ENCODE measurements around the gene EFCAB12. TPM values are rescaled to one million over a fixed set of nuclear protein-coding genes. Genes with fewer than 3 reads are reported as not detected.

EFCAB12 gene
- total RNA-seq, 1 donor from 2014 or later = 0.14 TPM

- H3K27ac Mint-ChIP-seq (ENCODE audit: unreplicated experiment) = peak overlapping the region; percentile 18
- H3K79me2 ChIP-seq (ENCODE audit: insufficient read depth, low read length) = no peaks in the 10 kb centered on the region
- FAIRE-seq (no peak), DNase-seq (ENCODE audit: low read depth) (no peak)
- H3K4me3 Mint-ChIP-seq (ENCODE audit: unreplicated experiment) = peak overlapping the region; percentile 64
- H3K27me3 Mint-ChIP-seq (ENCODE audit: low read depth, unreplicated experiment) = peaks cover 9% of the 10 kb centered on the region
- H2AFZ ChIP-seq (ENCODE audit: low read depth, low read length) = no peak overlapping the region
- H3K27me3 ChIP-seq (ENCODE audit: insufficient read depth, low read length) = no peaks in the 10 kb centered on the region
- TF ChIP-seq, protein P1, sequence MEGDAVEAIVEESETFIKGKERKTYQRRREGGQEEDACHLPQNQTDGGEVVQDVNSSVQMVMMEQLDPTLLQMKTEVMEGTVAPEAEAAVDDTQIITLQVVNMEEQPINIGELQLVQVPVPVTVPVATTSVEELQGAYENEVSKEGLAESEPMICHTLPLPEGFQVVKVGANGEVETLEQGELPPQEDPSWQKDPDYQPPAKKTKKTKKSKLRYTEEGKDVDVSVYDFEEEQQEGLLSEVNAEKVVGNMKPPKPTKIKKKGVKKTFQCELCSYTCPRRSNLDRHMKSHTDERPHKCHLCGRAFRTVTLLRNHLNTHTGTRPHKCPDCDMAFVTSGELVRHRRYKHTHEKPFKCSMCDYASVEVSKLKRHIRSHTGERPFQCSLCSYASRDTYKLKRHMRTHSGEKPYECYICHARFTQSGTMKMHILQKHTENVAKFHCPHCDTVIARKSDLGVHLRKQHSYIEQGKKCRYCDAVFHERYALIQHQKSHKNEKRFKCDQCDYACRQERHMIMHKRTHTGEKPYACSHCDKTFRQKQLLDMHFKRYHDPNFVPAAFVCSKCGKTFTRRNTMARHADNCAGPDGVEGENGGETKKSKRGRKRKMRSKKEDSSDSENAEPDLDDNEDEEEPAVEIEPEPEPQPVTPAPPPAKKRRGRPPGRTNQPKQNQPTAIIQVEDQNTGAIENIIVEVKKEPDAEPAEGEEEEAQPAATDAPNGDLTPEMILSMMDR (IDR thresholded peaks at IDR 0.05; ENCODE audit: insufficient read depth, low read depth, low read length) = no peak
- TF ChIP-seq EZH2 (IDR thresholded peaks at IDR 0.05; ENCODE audit: insufficient read depth, low read length) = no peak
- H4K20me1 ChIP-seq (ENCODE audit: insufficient read depth, low read length) = no peaks in the 10 kb centered on the region
- H3K9ac ChIP-seq (ENCODE audit: low read length) = no peak overlapping the region
- no peak overlapping the region for H3K4me3 ChIP-seq (ENCODE audit: insufficient read depth, low read depth, low read length)
- H3K27ac ChIP-seq (ENCODE audit: low read depth, low read length) = no peak overlapping the region
- peaks cover 7% of the 10 kb centered on the region for H3K4me1 Mint-ChIP-seq (ENCODE audit: low read depth, unreplicated experiment)
- H3K4me1 ChIP-seq (ENCODE audit: insufficient read depth, low read length) = peaks cover 4% of the 10 kb centered on the region
- no peaks in the 10 kb centered on the region for H3K36me3 Mint-ChIP-seq (ENCODE audit: low read depth, unreplicated experiment)
- H3K9me3 ChIP-seq (ENCODE audit: insufficient read depth, low read depth, low read length) = no peaks in the 10 kb centered on the region
- H3K9me3 Mint-ChIP-seq (ENCODE audit: unreplicated experiment) = peaks cover 3% of the 10 kb centered on the region
- no peak overlapping the region for H3K4me2 ChIP-seq (ENCODE audit: low read length)
- H3K36me3 ChIP-seq (ENCODE audit: insufficient read depth, low read length) = no peaks in the 10 kb centered on the region
These were observed 67.6 kb downstream of the EFCAB12 start for GRCh38 chr3:129360705-129361460.

- DNase-seq (ENCODE audit: low read depth) = no peak
- TF ChIP-seq, protein P1 (IDR thresholded peaks at IDR 0.05; ENCODE audit: insufficient read depth, low read depth, low read length) = no peak
- no peak for TF ChIP-seq EZH2 (IDR thresholded peaks at IDR 0.05; ENCODE audit: insufficient read depth, low read length)
- peaks cover 2% of the 10 kb centered on the region for H3K27me3 ChIP-seq (ENCODE audit: insufficient read depth, low read length)
These were observed 68.2 kb downstream of the EFCAB12 start for GRCh38 chr3:129360171-129360611.

More at GRCh38 chr3:129360171-129360611, 68.2 kb downstream of the EFCAB12 start:
- Histone ChIP-seq H3K4me2 (ENCODE audit: low read length) (no peak overlapping the region), H3K79me2 (ENCODE audit: insufficient read depth, low read length) (no peaks in the 10 kb centered on the region), H3K9ac (ENCODE audit: low read length) (no peak overlapping the region), H2AFZ (ENCODE audit: low read depth, low read length) (no peak overlapping the region), H3K4me1 (ENCODE audit: insufficient read depth, low read length) (peaks cover 4% of the 10 kb centered on the region), H3K27ac (ENCODE audit: low read depth, low read length) (no peak overlapping the region), H4K20me1 (ENCODE audit: insufficient read depth, low read length) (no peaks in the 10 kb centered on the region), H3K36me3 (ENCODE audit: insufficient read depth, low read length) (no peaks in the 10 kb centered on the region), H3K9me3 (ENCODE audit: insufficient read depth, low read depth, low read length) (no peaks in the 10 kb centered on the region), H3K4me3 (ENCODE audit: insufficient read depth, low read depth, low read length) (no peak overlapping the region)
- Mint-ChIP-seq H3K4me1 (ENCODE audit: low read depth, unreplicated experiment) (peaks cover 7% of the 10 kb centered on the region), H3K9me3 (ENCODE audit: unreplicated experiment) (peaks cover 3% of the 10 kb centered on the region), H3K27me3 (ENCODE audit: low read depth, unreplicated experiment) (peaks cover 8% of the 10 kb centered on the region), H3K27ac (ENCODE audit: unreplicated experiment) (no peak overlapping the region), H3K36me3 (ENCODE audit: low read depth, unreplicated experiment) (no peaks in the 10 kb centered on the region), H3K4me3 (ENCODE audit: unreplicated experiment) (no peak overlapping the region)
- FAIRE-seq = no peak

Measured in astrocyte (in vitro differentiated cells and primary cell).